GM08714 (cell line): ENCODE results near the gene B4GAT1.

ENCODE experiments used
- H3K4me3 ChIP-seq: fragments of 200-500 bp; sonication (Bioruptor generic); 2 replicates; pipeline ENCODE4 v1.5.1; 2014; ENCODE audit warnings: mild to moderate bottlenecking, low read length, inconsistent platforms
- ZNF274 ChIP-seq: IDR thresholded peaks from 2 replicates; pipeline ENCODE4 v1.6.1; 2012; ENCODE audit warnings: mild to moderate bottlenecking, low read depth, low read length

B4GAT1 gene

DNA sequence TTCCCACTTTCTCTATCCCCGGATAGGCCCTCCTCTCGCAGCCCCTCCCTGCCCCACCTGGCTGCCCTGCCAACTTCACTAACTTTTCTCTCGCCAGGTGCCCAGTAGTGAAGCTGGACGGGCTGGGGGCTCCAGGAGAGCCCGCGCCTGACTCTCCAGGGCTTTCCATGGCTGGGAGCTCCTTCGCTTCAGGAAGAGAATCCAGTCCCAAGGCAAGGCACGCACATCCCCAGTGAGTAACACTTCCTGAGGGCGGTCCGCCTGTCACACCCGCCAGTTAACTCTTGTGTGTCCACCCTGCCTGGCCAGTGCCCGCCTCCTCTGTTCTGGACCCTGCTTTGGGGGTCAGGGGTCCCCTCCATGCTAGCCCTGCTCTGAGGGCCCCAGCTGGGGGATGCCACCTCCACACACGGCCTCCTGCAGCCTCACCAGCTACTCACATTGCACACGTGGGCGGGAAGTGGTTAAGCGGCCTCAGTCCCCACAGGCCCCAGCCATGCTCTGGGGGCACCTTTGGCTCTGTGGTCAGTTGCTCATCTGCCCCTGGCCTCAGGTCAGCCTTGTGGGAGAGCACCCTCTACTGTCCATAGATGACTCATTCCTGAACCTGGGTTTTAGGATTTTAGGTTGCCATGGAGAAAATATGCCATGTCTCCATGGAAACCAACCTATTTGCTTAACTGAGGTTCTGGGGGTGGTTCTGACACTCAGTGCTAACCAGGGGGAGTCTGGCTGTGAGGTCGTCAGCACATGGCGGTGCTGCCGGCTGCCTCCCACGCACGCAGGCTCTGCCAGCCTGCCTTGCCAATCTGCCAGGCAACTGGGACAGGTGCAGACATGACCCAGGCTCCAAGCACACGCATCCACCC lies 11.0 kb downstream of the B4GAT1 start, which contains the start of gene RIN1:
RIN1 (minus strand) TSS at position 201 of the 869 bp plus-strand sequence; CDS start at position 169, 32 bp downstream.
- TF ChIP-seq ZNF274: no peak
- no peak within 1 kb of the TSS for H3K4me3 ChIP-seq

DNA sequence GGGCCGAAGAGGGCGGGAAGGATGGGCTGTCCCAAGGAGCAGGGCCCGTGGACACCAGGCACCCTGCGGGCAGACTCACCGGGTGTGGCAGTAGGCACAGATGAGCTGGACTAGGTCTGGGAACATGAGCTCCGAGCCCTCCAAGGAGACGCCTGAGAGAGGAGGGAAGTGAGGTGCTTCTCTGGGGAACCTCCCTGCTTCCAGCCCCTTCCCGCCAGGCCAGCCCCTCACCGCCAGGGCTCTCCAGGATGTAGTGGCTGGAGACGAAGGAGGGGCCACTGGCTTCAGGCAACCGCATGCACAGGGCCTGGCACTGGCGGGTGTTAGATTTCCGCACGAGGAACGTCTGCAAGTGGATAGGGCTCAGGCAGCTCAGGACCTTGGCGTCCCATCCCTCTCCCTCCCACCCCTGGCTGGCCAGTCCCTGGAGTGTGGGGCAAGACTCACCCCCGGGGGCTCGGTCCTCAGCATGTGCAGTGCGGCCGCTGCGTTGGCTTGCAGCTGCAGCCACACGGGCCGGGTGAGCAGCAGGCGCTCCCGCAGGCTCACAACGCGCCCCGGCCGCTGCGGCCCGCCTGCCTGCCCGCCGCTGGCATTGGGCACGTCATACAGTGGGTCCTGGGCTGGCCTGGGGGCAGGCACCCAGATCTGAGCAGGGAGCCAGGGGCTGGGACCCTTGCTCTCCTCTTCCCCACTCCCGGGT lies 11.7 kb downstream of the B4GAT1 start:
- no peak for TF ChIP-seq ZNF274
- H3K4me3 ChIP-seq: no peak overlapping the region

DNA sequence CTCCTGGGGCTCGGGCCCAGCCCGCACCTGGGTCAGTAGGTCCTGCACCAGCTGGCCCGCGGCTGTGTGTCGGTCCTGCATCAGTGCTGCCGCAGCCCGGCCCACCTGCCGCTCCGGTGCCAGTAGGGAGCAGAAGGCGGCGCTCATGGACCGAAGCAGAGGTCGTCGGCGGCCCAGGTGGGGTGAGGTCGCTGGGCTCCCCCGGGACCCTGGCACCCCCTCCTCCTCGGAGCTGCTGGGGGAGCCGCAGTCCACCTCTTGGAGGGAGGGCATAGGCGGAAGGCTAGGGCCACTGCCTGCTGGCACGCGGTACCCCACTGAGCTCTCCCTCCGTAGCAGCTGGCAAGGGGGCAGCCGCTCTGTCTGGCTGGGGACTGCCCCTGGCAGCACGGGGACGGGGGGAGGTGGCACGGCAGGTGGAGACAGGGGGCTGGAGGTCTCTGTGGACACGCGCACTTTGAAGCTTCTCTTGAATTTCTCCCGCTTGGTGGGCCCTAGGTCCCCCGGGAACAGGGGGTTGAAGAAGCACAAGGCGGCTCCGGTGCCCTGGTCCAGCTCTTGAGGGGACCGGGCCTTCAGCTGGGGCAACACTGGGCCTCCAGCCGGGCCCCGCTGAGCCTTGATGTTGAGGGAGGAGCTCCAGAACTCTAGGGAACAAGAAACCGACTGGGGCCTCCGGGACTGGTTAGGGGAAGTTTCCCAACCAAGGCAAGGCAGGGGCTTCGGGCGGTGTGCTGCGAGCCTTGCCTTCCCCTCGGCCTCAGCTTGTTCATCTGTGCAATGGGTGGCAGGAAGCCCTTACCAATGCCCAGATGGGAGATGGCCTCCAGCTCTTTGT lies 12.6 kb downstream of the B4GAT1 start:
- no peak overlapping the region for H3K4me3 ChIP-seq
- TF ChIP-seq ZNF274: no peak

DNA sequence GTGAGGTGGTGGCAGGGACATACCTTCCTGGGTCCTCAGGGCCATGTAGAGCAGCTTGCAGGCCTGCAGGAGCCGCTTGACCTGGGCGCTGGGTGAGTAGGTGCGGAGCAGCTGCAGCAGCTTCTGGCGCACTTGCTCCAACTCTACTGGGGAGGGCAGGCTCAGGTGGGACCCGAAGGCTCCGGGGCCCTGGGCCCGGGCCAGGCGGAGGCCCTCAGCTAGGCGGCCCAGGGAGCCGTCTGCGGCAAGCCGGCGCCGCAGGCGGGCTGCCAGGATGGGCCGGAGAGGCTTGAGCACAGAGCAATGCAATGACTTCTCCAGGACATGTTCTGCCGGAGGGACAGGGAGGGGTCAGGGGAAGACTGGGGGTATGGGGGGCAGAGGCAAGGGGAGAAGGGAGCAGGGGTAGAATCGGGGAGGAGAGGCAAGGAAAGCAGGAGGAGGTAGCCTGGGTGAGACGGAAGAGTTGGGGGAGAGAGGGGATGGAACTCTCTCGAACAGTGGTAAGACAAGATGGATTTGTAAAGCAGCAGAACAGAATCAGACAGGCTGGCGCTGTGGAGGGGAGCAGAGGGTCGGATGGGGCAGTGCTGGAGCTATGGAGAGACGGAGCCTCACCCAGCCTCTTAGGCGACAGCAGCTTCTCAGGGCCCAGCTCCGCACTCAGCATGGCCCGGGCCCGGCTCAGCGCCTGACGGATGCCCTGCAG lies 13.4 kb downstream of the B4GAT1 start:
- TF ChIP-seq ZNF274: no peak
- H3K4me3 ChIP-seq: no peak overlapping the region

DNA sequence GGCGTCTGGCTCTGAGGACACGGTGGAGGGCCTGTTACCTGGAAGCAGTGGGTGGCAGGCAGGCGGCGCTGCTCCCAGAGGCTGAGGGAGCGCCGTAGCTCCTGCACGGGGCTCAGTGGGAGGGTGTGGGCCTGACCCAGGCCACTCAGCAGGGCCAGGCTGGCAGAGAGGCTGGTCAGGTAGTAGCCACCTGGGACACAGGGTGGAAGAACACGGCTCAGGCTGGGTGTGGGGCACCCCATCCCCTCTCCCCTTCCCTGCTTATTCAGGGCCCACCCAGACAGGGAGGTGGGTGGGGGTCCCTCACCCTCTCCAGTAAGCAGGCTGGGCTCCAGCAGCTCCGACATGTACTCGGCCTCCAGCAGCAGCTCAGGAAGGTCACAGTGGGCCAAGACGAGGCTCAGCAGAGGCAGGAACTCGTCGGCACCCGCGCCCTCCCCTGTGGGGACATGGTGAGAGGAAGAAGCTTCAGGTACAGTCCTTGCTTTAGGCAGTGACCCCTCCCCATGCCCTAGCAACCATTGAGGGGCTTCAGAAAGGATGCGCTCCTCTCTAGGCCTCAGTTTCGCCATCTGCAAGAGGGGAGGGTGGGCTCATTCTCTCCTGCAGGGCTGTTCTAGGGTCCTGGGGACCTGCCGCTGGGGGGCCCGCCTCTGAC lies 14.1 kb downstream of the B4GAT1 start:
- H3K4me3 ChIP-seq: no peak overlapping the region
- TF ChIP-seq ZNF274: no peak

DNA sequence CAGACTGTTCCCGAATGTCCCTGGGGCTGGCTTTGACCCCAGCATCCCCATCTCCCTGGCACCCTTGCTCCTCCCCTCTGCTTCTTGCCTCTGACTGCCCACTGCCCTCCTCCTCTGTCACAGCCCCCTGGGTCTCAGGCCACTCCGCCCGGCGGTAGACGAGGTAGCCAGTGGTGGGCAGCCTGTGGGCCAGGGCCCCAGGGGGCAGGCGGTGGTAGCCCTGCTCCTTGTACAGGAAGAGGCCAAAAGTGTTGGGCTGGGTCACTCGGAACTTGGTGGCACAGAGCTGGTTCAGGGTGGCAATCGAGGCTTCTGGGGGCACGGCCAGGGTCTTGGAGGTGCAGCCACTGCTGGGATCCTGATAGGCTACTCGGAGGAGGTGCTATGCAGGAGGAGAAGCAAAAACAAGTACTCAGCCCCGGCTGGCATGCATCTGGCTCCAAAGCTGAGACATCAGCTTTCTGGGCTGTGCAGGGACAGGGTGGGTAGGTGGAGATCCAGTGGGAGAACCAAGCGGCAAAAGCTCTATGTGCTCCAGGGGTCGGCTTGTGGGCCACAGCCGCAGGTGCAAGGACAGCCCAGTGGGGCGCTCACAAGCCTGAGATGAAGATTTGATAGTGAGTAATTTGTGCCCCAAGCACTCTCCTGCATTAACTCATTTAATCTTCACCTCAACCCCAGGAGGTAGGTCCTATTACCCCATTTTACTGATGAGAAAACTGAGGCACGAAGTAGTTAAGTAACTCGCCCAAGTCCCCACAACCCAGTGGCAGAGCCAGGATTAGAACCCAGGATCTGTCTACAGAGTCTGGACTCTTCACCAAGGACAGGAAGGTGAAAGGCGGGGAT lies 14.8 kb downstream of the B4GAT1 start:
- TF ChIP-seq ZNF274: no peak
- no peak overlapping the region for H3K4me3 ChIP-seq

DNA sequence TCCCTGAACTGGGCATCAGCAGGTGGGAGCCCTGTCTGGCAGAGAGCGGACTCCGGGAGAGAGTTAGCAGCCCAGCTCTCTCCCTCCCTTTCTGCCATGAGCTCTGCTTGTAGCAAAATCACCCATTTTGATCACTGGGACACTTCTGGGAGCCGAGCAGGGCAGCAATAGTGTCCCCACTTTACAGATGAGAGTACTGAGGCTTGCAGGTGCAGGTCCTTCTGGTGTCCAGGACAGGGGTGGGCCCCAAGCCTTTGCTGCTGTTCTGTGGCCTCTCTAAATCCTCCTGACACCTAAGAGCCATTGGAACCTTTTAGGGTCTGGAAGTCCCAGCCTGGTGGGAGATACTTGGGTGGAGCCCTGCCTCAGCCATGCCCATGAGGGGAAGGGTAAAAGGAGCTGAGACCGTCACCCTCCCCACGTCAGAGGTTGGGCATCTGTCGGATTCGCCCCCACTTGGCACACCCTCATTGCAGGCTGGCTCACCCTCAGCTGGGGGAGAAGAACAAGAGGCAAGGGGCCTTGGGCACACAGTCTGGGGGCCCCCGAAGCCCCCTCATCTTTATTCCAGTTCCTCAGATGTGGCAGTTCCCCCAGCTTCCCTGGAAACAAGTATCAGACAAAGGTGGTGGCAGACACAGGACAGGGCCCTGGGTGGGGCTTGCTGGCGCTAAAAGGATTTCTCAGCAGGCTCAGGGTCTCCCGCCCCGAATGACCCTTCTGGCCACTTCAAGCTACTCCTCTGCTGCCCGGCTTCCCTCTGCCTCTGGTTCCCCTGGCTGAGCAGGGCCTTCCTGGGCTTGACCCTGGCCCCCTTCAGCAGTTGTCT lies 15.7 kb downstream of the B4GAT1 start:
- H3K4me3 ChIP-seq: no peak overlapping the region
- no peak for TF ChIP-seq ZNF274

DNA sequence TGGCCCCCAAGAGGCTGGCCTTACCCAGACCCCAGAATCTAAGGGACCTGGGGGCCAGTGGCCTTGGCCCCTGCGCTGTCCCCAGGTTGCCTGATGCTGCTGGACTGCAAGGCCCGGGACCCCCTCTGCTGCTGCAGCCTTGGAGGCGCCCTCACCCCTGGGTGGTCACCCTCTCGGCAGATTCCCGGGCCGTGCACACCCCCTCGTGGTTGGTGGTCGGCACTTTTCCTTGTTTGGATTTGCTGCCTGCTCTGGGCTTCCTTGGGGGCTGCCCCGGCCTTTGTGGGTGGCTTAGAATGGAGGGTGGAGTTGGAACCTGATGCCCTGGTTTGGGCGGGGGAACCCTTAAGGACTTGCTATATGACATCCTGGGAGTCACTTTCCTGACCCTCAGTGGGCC lies 16.5 kb downstream of the B4GAT1 start:
- no peak for TF ChIP-seq ZNF274

DNA sequence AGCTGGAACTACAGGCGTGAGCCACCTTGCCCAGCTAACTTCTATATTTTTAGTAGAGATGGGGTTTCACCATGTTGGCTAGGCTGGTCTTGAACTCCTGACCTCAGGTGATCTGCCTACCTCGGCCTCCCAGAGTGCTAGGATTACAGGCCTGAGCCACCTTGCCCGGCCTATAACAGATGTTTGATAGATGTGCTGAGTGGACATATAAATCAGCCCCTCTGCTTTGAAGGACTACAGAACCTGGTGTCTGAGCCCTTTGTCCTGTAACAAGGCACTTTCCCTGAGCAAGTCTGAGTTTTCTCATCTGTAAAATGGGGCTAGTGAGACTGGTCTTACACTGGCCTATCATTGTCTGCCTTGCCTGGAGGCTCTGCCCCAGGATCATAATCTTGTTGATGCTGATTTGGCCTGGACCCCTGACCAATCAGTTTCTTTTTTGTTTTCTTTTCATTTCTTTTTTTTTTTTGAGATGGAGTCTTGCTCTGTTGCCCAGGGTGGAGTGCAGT lies 18.2 kb downstream of the B4GAT1 start:
- TF ChIP-seq ZNF274: no peak
- no peak overlapping the region for H3K4me3 ChIP-seq

More for the DNA sequence above, 16.5 kb downstream of the B4GAT1 start:
- H3K4me3 ChIP-seq: no peak overlapping the region

DNA sequence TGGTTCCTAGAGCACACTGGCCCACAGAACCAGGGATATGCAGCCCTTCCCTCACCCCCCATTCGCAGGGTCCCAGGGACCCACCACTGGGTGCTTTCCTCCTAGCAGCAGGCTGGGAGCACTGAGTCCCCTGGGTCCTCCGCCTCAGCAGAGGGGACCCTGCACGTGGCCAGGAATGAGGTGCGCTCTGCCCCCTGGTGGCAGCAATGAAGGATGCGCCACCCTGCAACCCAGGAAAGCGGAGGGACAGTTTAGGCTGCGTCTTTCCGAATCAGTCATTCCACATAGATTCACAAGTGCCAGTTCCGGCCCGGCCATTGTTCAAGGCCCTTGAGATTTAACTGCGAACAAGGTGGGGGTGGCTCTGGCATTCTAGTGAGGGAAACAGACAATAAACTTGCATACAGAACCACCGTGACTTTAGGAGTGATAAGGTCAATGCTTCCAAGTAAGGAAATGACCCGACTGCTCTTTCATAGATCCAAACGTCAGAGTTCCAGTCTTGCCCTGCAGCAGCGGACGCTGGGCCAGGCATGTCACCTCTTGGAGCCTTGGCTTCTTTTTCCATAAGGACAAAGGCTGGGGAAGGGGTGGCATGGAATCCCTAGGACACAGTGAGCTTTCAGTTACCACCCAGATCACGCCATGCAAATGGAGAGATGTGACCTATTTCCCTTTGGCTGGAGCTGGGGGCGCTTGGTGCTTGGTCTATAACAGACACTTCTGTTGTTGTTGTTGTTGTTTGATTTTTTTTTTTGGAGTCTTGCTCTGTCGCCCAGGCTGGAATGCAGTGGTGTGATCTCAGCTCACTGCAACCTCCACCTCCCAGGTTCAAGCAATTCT lies 18.9 kb downstream of the B4GAT1 start:
- no peak for TF ChIP-seq ZNF274
- no peak overlapping the region for H3K4me3 ChIP-seq

DNA sequence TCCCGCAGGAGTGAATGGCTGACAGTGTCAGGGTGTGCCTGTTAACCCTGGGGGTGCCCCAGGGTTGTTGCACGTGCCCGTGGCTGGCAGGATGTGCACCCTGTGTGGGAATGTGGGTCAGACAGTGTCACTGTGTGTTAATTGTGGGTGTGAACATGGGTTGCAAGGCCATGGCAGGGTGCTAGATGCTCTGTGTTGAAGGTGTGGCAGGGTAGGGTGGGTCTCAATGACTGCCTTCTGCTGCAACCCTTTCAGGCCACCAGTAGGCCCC lies 19.5 kb downstream of the B4GAT1 start:
- no peak for TF ChIP-seq ZNF274
- no peak overlapping the region for H3K4me3 ChIP-seq
